Sigmoid colon (tissue), 4 donors: ENCODE data around the gene DPF3.

Source experiments
- CTCF ChIP-seq, 4 experiments: fragments of 450-650 bp in 3 of 4; fragments of 200-600 bp in 1 of 4; IDR thresholded peaks; one replicate each; pipeline ENCODE4 v1.5.1; 2016 to 2019; ENCODE audit warnings: antibody characterized with exemption in 4 of 4, mild to moderate bottlenecking in 3 of 4, moderate library complexity in 2 of 4
- POLR2AphosphoS5 ChIP-seq, 4 donors: sonication (generic); formaldehyde crosslinking; IDR thresholded peaks; one replicate each; pipeline ENCODE4 v1.6.1; 2017; ENCODE audit warnings: antibody characterized with exemption in 4 of 4

GRCh38 chr14:72673179-72673578 is 220.7 kb downstream of the DPF3 start:
- no peak for TF ChIP-seq POLR2AphosphoS5 (IDR thresholded peaks at IDR 0.05)
- TF ChIP-seq CTCF (IDR thresholded peaks at IDR 0.05) = no peak
